ENCODE data around the gene ZDHHC19.
"Not testable (repeated sequence)": the region's sequence is repeated elsewhere in the genome, so short reads cannot be mapped to it uniquely, and the experiment has no call there.

Gene ZDHHC19, protein sequence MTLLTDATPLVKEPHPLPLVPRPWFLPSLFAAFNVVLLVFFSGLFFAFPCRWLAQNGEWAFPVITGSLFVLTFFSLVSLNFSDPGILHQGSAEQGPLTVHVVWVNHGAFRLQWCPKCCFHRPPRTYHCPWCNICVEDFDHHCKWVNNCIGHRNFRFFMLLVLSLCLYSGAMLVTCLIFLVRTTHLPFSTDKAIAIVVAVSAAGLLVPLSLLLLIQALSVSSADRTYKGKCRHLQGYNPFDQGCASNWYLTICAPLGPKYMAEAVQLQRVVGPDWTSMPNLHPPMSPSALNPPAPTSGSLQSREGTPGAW

GRCh38 chr3:196210673-196211556 lies at the start of gene ZDHHC19:
TSS of gene ZDHHC19 (minus strand) at chr3:196211400. CDS start at chr3:196211315, 85 bp downstream.
- no peak for DNase-seq (ENCODE audit: extremely low read depth, low read depth)
- TF ChIP-seq, protein P1, sequence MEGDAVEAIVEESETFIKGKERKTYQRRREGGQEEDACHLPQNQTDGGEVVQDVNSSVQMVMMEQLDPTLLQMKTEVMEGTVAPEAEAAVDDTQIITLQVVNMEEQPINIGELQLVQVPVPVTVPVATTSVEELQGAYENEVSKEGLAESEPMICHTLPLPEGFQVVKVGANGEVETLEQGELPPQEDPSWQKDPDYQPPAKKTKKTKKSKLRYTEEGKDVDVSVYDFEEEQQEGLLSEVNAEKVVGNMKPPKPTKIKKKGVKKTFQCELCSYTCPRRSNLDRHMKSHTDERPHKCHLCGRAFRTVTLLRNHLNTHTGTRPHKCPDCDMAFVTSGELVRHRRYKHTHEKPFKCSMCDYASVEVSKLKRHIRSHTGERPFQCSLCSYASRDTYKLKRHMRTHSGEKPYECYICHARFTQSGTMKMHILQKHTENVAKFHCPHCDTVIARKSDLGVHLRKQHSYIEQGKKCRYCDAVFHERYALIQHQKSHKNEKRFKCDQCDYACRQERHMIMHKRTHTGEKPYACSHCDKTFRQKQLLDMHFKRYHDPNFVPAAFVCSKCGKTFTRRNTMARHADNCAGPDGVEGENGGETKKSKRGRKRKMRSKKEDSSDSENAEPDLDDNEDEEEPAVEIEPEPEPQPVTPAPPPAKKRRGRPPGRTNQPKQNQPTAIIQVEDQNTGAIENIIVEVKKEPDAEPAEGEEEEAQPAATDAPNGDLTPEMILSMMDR (IDR thresholded peaks at IDR 0.05; ENCODE audit: low read depth, low read length): no peak

DNA sequence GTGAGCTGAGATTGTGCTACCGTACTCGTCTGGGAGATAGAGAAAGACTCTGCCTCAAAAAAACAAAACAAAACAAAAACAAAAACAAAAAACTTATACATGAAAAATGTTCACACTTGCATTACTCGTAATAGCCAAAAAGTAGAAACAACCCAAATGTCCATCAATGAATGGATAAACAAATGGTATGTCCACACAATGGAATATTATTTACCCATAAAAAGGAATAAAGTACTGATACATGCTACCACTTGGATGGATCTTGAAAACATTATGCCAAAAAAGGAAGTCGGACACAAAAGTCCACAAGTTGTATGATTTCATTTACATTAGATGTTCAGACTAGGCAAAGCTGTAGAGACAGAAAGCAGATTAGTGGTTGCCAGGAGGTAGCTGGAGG lies 49.6 kb upstream of the ZDHHC19 start:
- DNase-seq (ENCODE audit: extremely low read depth, low read depth): no peak
- TF ChIP-seq, protein P1 (IDR thresholded peaks at IDR 0.05; ENCODE audit: low read depth, low read length): no peak

DNA sequence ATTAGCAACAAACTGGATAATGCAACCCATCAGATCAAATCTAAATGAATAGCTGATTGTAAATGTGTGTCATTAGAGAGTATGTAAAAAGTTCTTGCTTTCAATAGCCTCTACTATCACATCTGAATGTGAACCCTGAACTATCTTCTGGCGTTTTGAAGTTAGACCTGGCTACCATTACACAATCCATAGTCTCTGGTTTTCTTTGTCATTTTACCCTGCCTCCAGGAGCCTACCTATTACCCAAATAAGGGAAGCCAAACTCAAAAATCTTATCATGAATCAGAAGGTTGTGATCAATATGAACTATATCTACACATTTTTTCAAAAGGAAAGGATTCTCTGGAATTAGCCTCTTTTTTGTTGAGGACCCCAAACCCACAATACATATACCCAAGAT lies 44.6 kb upstream of the ZDHHC19 start:
- TF ChIP-seq, protein P1 (IDR thresholded peaks at IDR 0.05; ENCODE audit: low read depth, low read length): no peak
- DNase-seq (ENCODE audit: extremely low read depth, low read depth): no peak

DNA sequence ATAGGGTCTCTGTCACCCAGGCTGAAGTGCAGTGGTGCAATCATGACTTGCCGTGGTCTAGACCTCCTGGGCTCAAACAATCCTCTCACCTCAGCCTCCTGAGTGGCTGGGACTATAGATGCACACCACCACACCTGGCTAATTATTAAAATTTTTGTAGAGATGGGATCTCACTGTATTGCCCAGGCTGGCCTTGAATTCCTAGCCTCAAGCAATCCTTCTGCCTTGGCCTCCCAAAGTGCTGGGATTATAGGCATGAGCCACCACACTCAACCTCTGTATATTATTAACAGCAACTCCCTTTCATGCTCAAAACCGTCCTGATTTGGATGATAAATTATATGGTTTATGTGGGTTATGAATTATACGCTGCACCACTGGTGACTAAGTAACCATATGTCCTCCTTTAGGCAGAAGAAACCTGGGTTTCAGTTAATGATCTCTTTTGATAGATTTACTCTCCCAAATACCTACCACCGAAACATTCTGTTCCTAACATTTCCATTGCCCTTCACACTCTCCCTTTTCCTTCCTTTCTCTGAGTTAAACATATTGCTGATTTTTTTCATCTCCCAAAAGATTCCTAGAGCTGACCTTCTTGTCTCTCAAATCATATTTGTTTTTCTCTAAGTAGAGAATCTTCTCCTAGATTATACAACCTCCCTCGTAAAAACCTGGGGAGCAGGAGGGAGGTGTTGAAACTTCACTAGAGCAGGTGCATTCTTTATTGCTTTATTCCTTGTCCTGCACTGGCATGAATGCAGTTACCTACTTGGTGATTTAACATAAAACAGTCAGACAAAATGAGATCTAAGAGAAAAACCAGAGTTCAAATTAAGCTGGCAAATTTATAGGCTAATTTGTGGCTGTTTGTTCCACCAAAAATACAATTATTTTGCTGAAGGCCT lies 43.4 kb upstream of the ZDHHC19 start:
- DNase-seq (ENCODE audit: extremely low read depth, low read depth): no peak
- TF ChIP-seq, protein P1 (IDR thresholded peaks at IDR 0.05; ENCODE audit: low read depth, low read length): no peak

- TF ChIP-seq, protein P1 (IDR thresholded peaks at IDR 0.05; ENCODE audit: low read depth, low read length): no peak
- no peak for DNase-seq (ENCODE audit: extremely low read depth, low read depth)
Observed at GRCh38 chr3:196251918-196252317, 40.7 kb upstream of the ZDHHC19 start.

- peak; percentile 4 for DNase-seq (ENCODE audit: extremely low read depth, low read depth)
- TF ChIP-seq, protein P1 (IDR thresholded peaks at IDR 0.05; ENCODE audit: low read depth, low read length): no peak
Observed at GRCh38 chr3:196246612-196247308, 35.6 kb upstream of the ZDHHC19 start.

- not testable (repeated sequence) for DNase-seq (ENCODE audit: extremely low read depth, low read depth)
Observed at GRCh38 chr3:196244166-196244565, 33.0 kb upstream of the ZDHHC19 start.

All from AG09319 (cell line).